DMS79 (cell line): ENCODE results near the gene LIF.

Experiments used
- DNase-seq: peaks from one replicate; lab custom pipeline; 2025; lab: John Stamatoyannopoulos, UW

LIF gene

GRCh38 chr22:30262917-30263741 is 16.6 kb upstream of the LIF start:
- DNase-seq = peak; percentile 7

GRCh38 chr22:30262112-30262511 is 15.6 kb upstream of the LIF start:
- DNase-seq = no peak

GRCh38 chr22:30261134-30261533 is 14.6 kb upstream of the LIF start:
- DNase-seq = no peak

GRCh38 chr22:30260682-30261081 is 14.1 kb upstream of the LIF start:
- DNase-seq = no peak

- DNase-seq = no peak
These were observed 13.7 kb upstream of the LIF start for GRCh38 chr22:30260276-30260675.

- DNase-seq = no peak
These were observed 7.8 kb upstream of the LIF start for GRCh38 chr22:30254314-30254713.

GRCh38 chr22:30253205-30253852 is 6.8 kb upstream of the LIF start:
- no peak for DNase-seq

GRCh38 chr22:30252411-30253204 is 6.0 kb upstream of the LIF start:
- DNase-seq = no peak

- no peak for DNase-seq
These were observed 5.2 kb upstream of the LIF start for GRCh38 chr22:30251711-30252110.

- DNase-seq = no peak
These were observed 4.2 kb upstream of the LIF start for GRCh38 chr22:30250661-30251267.

- no peak for DNase-seq
These were observed 3.5 kb upstream of the LIF start for GRCh38 chr22:30250039-30250565.

GRCh38 chr22:30249049-30250038 is 2.8 kb upstream of the LIF start:
- no peak for DNase-seq

GRCh38 chr22:30248484-30248883 is 1.9 kb upstream of the LIF start:
- no peak for DNase-seq

- DNase-seq = no peak
These were observed 1.4 kb upstream of the LIF start for GRCh38 chr22:30247974-30248373.

GRCh38 chr22:30247561-30247960 is 1.0 kb upstream of the LIF start:
- no peak for DNase-seq

GRCh38 chr22:30246814-30247376 is 336 bp upstream of the LIF start:
- DNase-seq = no peak

- no peak for DNase-seq
These were observed 1.2 kb downstream of the LIF start for GRCh38 chr22:30245181-30245984.

- DNase-seq = no peak
These were observed 1.9 kb downstream of the LIF start for GRCh38 chr22:30244641-30245040.

- DNase-seq = no peak
These were observed 2.5 kb downstream of the LIF start for GRCh38 chr22:30244066-30244465.

- DNase-seq = no peak
These were observed 2.9 kb downstream of the LIF start for GRCh38 chr22:30243661-30244060.
